OCI-LY1 (cell line): ENCODE measurements around the gene DNHD1.
A peak's percentile ranks its signal among the peaks of the same experiment; 100 is the strongest.

ENCODE experiments used
- H2AFZ ChIP-seq: fragments of 200-600 bp; sonication (generic), shearing (Covaris generic); 2 replicates; pipeline ENCODE4 v1.6.0; 2014; ENCODE audit warnings: antibody characterized with exemption, mild to moderate bottlenecking, low read length
- H3F3A ChIP-seq: fragments of 200-600 bp; sonication (generic), shearing (Covaris generic); 2 replicates; pipeline ENCODE4 v1.6.0; 2014; ENCODE audit warnings: mild to moderate bottlenecking, antibody characterized with exemption, low read length, moderate library complexity; ENCODE audit not compliant: insufficient read depth
- H3K27ac ChIP-seq: fragments of 200-600 bp; sonication (generic); 2 replicates; pipeline ENCODE4 v1.5.1; 2014; ENCODE audit warnings: low read length, mixed run types, mild to moderate bottlenecking, low read depth; ENCODE audit not compliant: poor library complexity, severe bottlenecking
- H3K27me3 ChIP-seq: fragments of 200-600 bp; sonication (generic); 2 replicates; pipeline ENCODE4 v1.6.0; 2014; ENCODE audit warnings: antibody characterized with exemption, mild to moderate bottlenecking, low read length, moderate library complexity; ENCODE audit not compliant: insufficient read depth
- H3K36me3 ChIP-seq: fragments of 200-600 bp; sonication (generic); 2 replicates; pipeline ENCODE4 v1.6.1; 2014; ENCODE audit warnings: mild to moderate bottlenecking, antibody characterized with exemption, low read length, moderate library complexity, mixed read lengths; ENCODE audit not compliant: insufficient read depth
- H3K4me1 ChIP-seq: fragments of 200-600 bp; sonication (generic); 2 replicates; pipeline ENCODE4 v1.5.1; 2014; ENCODE audit warnings: mild to moderate bottlenecking, low read length, moderate library complexity; ENCODE audit not compliant: insufficient read depth, severe bottlenecking
- H3K4me2 ChIP-seq: fragments of 200-600 bp; sonication (generic), shearing (Covaris generic); 2 replicates; pipeline ENCODE4 v1.6.1; 2014; ENCODE audit warnings: low read length
- H3K4me3 ChIP-seq: fragments of 200-600 bp; sonication (generic); 2 replicates; pipeline ENCODE4 v1.5.1; 2014; ENCODE audit warnings: low read length, low read depth, mild to moderate bottlenecking, mixed read lengths; ENCODE audit not compliant: poor library complexity, severe bottlenecking
- H3K79me2 ChIP-seq: fragments of 200-600 bp; shearing (Covaris generic); 2 replicates; pipeline ENCODE4 v1.6.1; 2016; ENCODE audit warnings: mixed run types, low read length, mixed read lengths; ENCODE audit not compliant: insufficient read depth
- H3K9ac ChIP-seq: fragments of 200-600 bp; sonication (generic), shearing (Covaris generic); 2 replicates; pipeline ENCODE4 v1.6.1; 2014; ENCODE audit warnings: mild to moderate bottlenecking, low read length, mixed read lengths
- H3K9me2 ChIP-seq: fragments of 200-600 bp; sonication (generic), shearing (Covaris generic); 2 replicates; pipeline ENCODE4 v1.6.1; 2014; ENCODE audit warnings: low read depth, mild to moderate bottlenecking, low read length, mixed read lengths
- H3K9me3 ChIP-seq: fragments of 200-600 bp; shearing (Covaris generic); 2 replicates; pipeline ENCODE4 v1.6.1; 2014; ENCODE audit warnings: low read length, mixed read lengths
- H4K20me1 ChIP-seq: fragments of 200-600 bp; sonication (generic), shearing (Covaris generic); 2 replicates; pipeline ENCODE4 v1.6.0; 2016; ENCODE audit warnings: mild to moderate bottlenecking, low read length; ENCODE audit not compliant: insufficient read depth
- CTCF ChIP-seq: fragments of 200-600 bp; sonication (generic), shearing (Covaris generic); IDR thresholded peaks from 2 replicates; pipeline ENCODE4 v1.5.1; 2017; ENCODE audit warnings: mild to moderate bottlenecking, antibody characterized with exemption, low read length, moderate library complexity, mixed read lengths
- EZH2 ChIP-seq: fragments of 200-600 bp; sonication (generic), shearing (Covaris generic); IDR thresholded peaks from 2 replicates; pipeline ENCODE4 v1.8.0; 2017; ENCODE audit warnings: borderline replicate concordance, mixed run types, mild to moderate bottlenecking, antibody characterized with exemption, low read length, moderate library complexity, mixed read lengths

The DNHD1 gene

GRCh38 chr11:6483015-6483414 lies 14.1 kb upstream of the DNHD1 start:
- Histone ChIP-seq H3K9me3 (no peaks in the 10 kb centered on the region), H3K36me3 (peaks cover 78% of the 10 kb centered on the region), H3K9ac (no peak overlapping the region), H3K4me2 (0 out of 2 replicates have a peak overlapping the region, but pooled peaks have one; percentile 98), H3K27ac (no peak overlapping the region), H3K79me2 (peaks cover 28% of the 10 kb centered on the region), H3F3A (no peaks in the 10 kb centered on the region), H3K4me3 (no peak overlapping the region), H2AFZ (no peak overlapping the region), H3K9me2 (no peaks in the 10 kb centered on the region), H3K4me1 (peaks cover 22% of the 10 kb centered on the region), H3K27me3 (no peaks in the 10 kb centered on the region), H4K20me1 (no peaks in the 10 kb centered on the region)
- no peak for TF ChIP-seq CTCF
- no peak for TF ChIP-seq EZH2

GRCh38 chr11:6485661-6486060 lies 11.4 kb upstream of the DNHD1 start:
- H3K9ac ChIP-seq: no peak overlapping the region
- no peaks in the 10 kb centered on the region for H3K9me3 ChIP-seq
- peaks cover 74% of the 10 kb centered on the region for H3K36me3 ChIP-seq
- H3K27ac ChIP-seq: no peak overlapping the region
- H4K20me1 ChIP-seq: no peaks in the 10 kb centered on the region
- no peak overlapping the region for H3K4me3 ChIP-seq
- no peak overlapping the region for H2AFZ ChIP-seq
- no peak for TF ChIP-seq EZH2
- TF ChIP-seq CTCF: no peak
- no peaks in the 10 kb centered on the region for H3K9me2 ChIP-seq
- H3K4me2 ChIP-seq: no peak overlapping the region
- no peaks in the 10 kb centered on the region for H3F3A ChIP-seq
- H3K79me2 ChIP-seq: peaks cover 25% of the 10 kb centered on the region
- H3K4me1 ChIP-seq: peaks cover 12% of the 10 kb centered on the region
- H3K27me3 ChIP-seq: no peaks in the 10 kb centered on the region

GRCh38 chr11:6486256-6486655 lies 10.8 kb upstream of the DNHD1 start:
- Histone ChIP-seq H2AFZ (no peak overlapping the region), H3F3A (no peaks in the 10 kb centered on the region), H3K36me3 (peaks cover 75% of the 10 kb centered on the region), H3K9ac (no peak overlapping the region), H3K4me2 (no peak overlapping the region), H3K4me1 (peaks cover 11% of the 10 kb centered on the region), H4K20me1 (no peaks in the 10 kb centered on the region), H3K79me2 (peaks cover 22% of the 10 kb centered on the region), H3K9me3 (no peaks in the 10 kb centered on the region), H3K27ac (no peak overlapping the region), H3K4me3 (no peak overlapping the region), H3K9me2 (no peaks in the 10 kb centered on the region), H3K27me3 (no peaks in the 10 kb centered on the region)
- TF ChIP-seq CTCF (no peak), EZH2 (no peak)
